PFSK-1 (cell line): Measurements from ENCODE around the gene TPRG1.

Source experiments
- FOXP2 ChIP-seq: optimal IDR thresholded peaks from 2 replicates; pipeline ENCODE3; 2011; ENCODE audit warnings: borderline replicate concordance, control low read depth, inconsistent platforms; ENCODE audit not compliant: insufficient read depth; ENCODE audit errors: extremely low read length, extremely low read depth
- POLR2AphosphoS5 ChIP-seq: IDR thresholded peaks from 2 replicates; pipeline ENCODE4 v1.6.1; 2012; ENCODE audit warnings: low read depth, mild to moderate bottlenecking, control low read depth, low read length, moderate library complexity
- REST ChIP-seq, 2 experiments: IDR thresholded peaks; 2 replicates each; pipeline versions ENCODE4 v1.6.1 to v1.8.0; 2011 to 2012; ENCODE audit warnings: low read depth in 2 of 2, low read length in 2 of 2, control low read depth in 1 of 2, inconsistent platforms in 1 of 2, mild to moderate bottlenecking in 1 of 2, moderate library complexity in 1 of 2; ENCODE audit not compliant: insufficient read depth in 1 of 2
- SIN3A ChIP-seq: IDR thresholded peaks from 2 replicates; pipeline ENCODE4 v1.6.1; 2012; ENCODE audit warnings: mild to moderate bottlenecking, low read length, moderate library complexity, borderline replicate concordance; ENCODE audit not compliant: insufficient read depth
- TAF1 ChIP-seq: IDR thresholded peaks from 2 replicates; pipeline ENCODE4 v1.6.1; 2012; ENCODE audit warnings: low read length, control low read depth, borderline replicate concordance; ENCODE audit not compliant: insufficient read depth

The TPRG1 gene

GRCh38 chr3:189144645-189145044 is 27.1 kb upstream of the TPRG1 start:
- TF ChIP-seq POLR2AphosphoS5 (no peak), SIN3A (no peak), REST (IDR thresholded peaks at IDR 0.05; ENCODE audit: insufficient read depth in 1 of 2, low read depth in 2 of 2, low read length in 2 of 2) (no peak), FOXP2 (no peak), TAF1 (no peak)

GRCh38 chr3:189146848-189147247 is 24.9 kb upstream of the TPRG1 start:
- TF ChIP-seq POLR2AphosphoS5 (no peak), FOXP2 (no peak), TAF1 (no peak), REST (IDR thresholded peaks at IDR 0.05; ENCODE audit: insufficient read depth in 1 of 2, low read depth in 2 of 2, low read length in 2 of 2) (no peak), SIN3A (no peak)

GRCh38 chr3:189148081-189148507 is 23.7 kb upstream of the TPRG1 start:
- TF ChIP-seq TAF1 (no peak), FOXP2 (no peak), SIN3A (no peak), REST (IDR thresholded peaks at IDR 0.05; ENCODE audit: insufficient read depth in 1 of 2, low read depth in 2 of 2, low read length in 2 of 2) (no peak), POLR2AphosphoS5 (no peak)

- no peak for TF ChIP-seq POLR2AphosphoS5
- TF ChIP-seq FOXP2 = no peak
- no peak for TF ChIP-seq TAF1
- TF ChIP-seq SIN3A = no peak
- TF ChIP-seq REST (IDR thresholded peaks at IDR 0.05; ENCODE audit: insufficient read depth in 1 of 2, low read depth in 2 of 2, low read length in 2 of 2) = no peak
These were observed 22.6 kb upstream of the TPRG1 start for GRCh38 chr3:189149203-189149602.

GRCh38 chr3:189157232-189158007 is 14.4 kb upstream of the TPRG1 start:
- TF ChIP-seq REST (IDR thresholded peaks at IDR 0.05; ENCODE audit: insufficient read depth in 1 of 2, low read depth in 2 of 2, low read length in 2 of 2) = no peak
- no peak for TF ChIP-seq TAF1
- no peak for TF ChIP-seq POLR2AphosphoS5
- no peak for TF ChIP-seq SIN3A
- TF ChIP-seq FOXP2 = no peak
